K562 (cell line): Measurements from ENCODE around the gene CTXND1. TPM values are rescaled to one million over a fixed set of nuclear protein-coding genes. Genes with fewer than 3 reads are reported as not detected.
A peak's percentile ranks its signal among the peaks of the same experiment; 100 is the strongest.

Experiments
- ATAC-seq: fragments of 200-7000 bp; cut with Tn5 transposase; 3 replicates; pipeline ENCODE4 v1.9.1; 2020; ENCODE audit warnings: moderate library complexity
- BruUV-seq: library from RNA; stranded (reverse); fragments of 400-500 nt; replicated peaks from 2 replicates; lab custom pipeline; 2021; lab: Mats Ljungman, UMichigan
- CTCF ChIA-PET: fragments of 300-600 bp; formaldehyde crosslinking; extraction: SDS; loops from one replicate; lab custom pipeline; 2021; ENCODE audit warnings: low intra/inter-chr PET ratio; lab: Yijun Ruan, JAX
- POLR2A ChIA-PET: fragments of 300-600, 350-650 bp; sonication (Branson Sonifier 250); formaldehyde crosslinking; extraction: SDS; loops from one replicate; lab custom pipeline; 2021; ENCODE audit warnings: antibody characterized with exemption, inconsistent platforms; lab: Yijun Ruan, JAX
- DNase-seq, 4 experiments: peaks; one replicate each; pipeline versions ENCODE4 v3.0.0 to v3.0.0-alpha.2; 2011 to 2018; ENCODE audit warnings: low spot score in 3 of 4, mixed read lengths in 3 of 4; ENCODE audit errors: extremely low read depth in 1 of 4
- FAIRE-seq: peaks from 2 replicates; lab custom pipeline; 2011; peaks lifted over from hg19 to GRCh38; lab: Jason Lieb, UNC
- H2AFZ ChIP-seq: 2 replicates; pipeline ENCODE4 v1.6.0; 2011; ENCODE audit warnings: low read depth, low read length, control low read depth, inconsistent platforms
- H3K27ac ChIP-seq: fragments of 200-600 bp; 3 replicates; pipeline ENCODE4 v1.8.0; 2011; ENCODE audit warnings: low read depth, mild to moderate bottlenecking, control low read depth, inconsistent platforms, low read length, moderate library complexity, mixed read lengths; ENCODE audit errors: extremely low read depth
- H3K27me3 ChIP-seq, 2 experiments: fragments of 300-600 bp in 1 of 2; 2 replicates in 1 of 2; 3 replicates in 1 of 2; pipeline versions ENCODE4 v1.6.0 to v1.8.0; 2011; ENCODE audit warnings: inconsistent platforms in 2 of 2, low read length in 2 of 2, mild to moderate bottlenecking in 1 of 2, mixed read lengths in 1 of 2, moderate library complexity in 1 of 2; ENCODE audit not compliant: control insufficient read depth in 2 of 2, insufficient read depth in 2 of 2
- H3K36me3 ChIP-seq: fragments of 300-600 bp; 3 replicates; pipeline ENCODE4 v1.8.0; 2011; ENCODE audit warnings: mild to moderate bottlenecking, low read length, inconsistent platforms; ENCODE audit not compliant: control insufficient read depth, insufficient read depth
- H3K4me1 ChIP-seq, 2 experiments: fragments of 200-600 bp in 1 of 2; replicated peaks in 1 of 2; 2 replicates in 1 of 2; 3 replicates in 1 of 2; pipeline versions ENCODE4 v1.5.1 to v1.8.0; 2011; ENCODE audit warnings: inconsistent platforms in 2 of 2, low read length in 2 of 2, mild to moderate bottlenecking in 1 of 2, mixed read lengths in 1 of 2, moderate library complexity in 1 of 2; ENCODE audit not compliant: control insufficient read depth in 2 of 2, insufficient read depth in 2 of 2
- H3K4me2 ChIP-seq: 2 replicates; pipeline ENCODE4 v1.6.1; 2011; ENCODE audit warnings: low read length, control low read depth, inconsistent platforms, mixed read lengths; ENCODE audit not compliant: insufficient read depth
- H3K4me3 ChIP-seq: fragments of 200-600 bp; sonication (generic), shearing (Covaris generic); 2 replicates; pipeline ENCODE4 v1.5.1; 2016; ENCODE audit warnings: control low read depth, inconsistent platforms
- H3K79me2 ChIP-seq: fragments of 200-600 bp; 3 replicates; pipeline ENCODE4 v1.8.0; 2011; ENCODE audit warnings: low read length, inconsistent platforms; ENCODE audit not compliant: control insufficient read depth, insufficient read depth
- H3K9ac ChIP-seq, 2 experiments: 2 replicates each; pipeline versions ENCODE4 v1.6.0 to v1.6.1; 2011; ENCODE audit warnings: low read depth in 2 of 2, low read length in 2 of 2, control low read depth in 1 of 2, inconsistent platforms in 1 of 2, mild to moderate bottlenecking in 1 of 2, mixed read lengths in 1 of 2; ENCODE audit not compliant: insufficient read depth in 1 of 2
- H3K9me1 ChIP-seq: one replicate; pipeline ENCODE4 v1.6.0; 2011; ENCODE audit warnings: inconsistent platforms, mild to moderate bottlenecking, low read length, moderate library complexity; ENCODE audit not compliant: control insufficient read depth, insufficient read depth
- H3K9me3 ChIP-seq: replicated peaks from 2 replicates; pipeline ENCODE4 v1.5.1; 2011; ENCODE audit warnings: low read depth, low read length, inconsistent platforms; ENCODE audit not compliant: control insufficient read depth, insufficient read depth
- H4K20me1 ChIP-seq: replicated peaks from 2 replicates; pipeline ENCODE4 v1.6.1; 2011; ENCODE audit warnings: low read length, inconsistent platforms, mixed read lengths; ENCODE audit not compliant: control insufficient read depth, insufficient read depth
- HSF4 ChIP-seq: fragments of 250-450 bp; sonication (Bioruptor Pico); IDR thresholded peaks from 2 replicates; pipeline ENCODE4 v2.1.2; 2022; ENCODE audit warnings: mild to moderate bottlenecking, moderate library complexity, borderline replicate concordance
- KHSRP ChIP-seq: fragments of 450-650 bp; IDR thresholded peaks from 2 replicates; pipeline ENCODE4 v1.6.1; 2017
- RREB1 ChIP-seq: fragments of 250-450 bp; sonication (Bioruptor Pico); IDR thresholded peaks from 2 replicates; pipeline ENCODE4 v1.4.0; 2020
- SLC30A9 ChIP-seq: fragments of 250-450 bp; sonication (Bioruptor Pico); IDR thresholded peaks from 2 replicates; pipeline ENCODE4 v1.8.0; 2022; ENCODE audit warnings: mild to moderate bottlenecking, moderate library complexity
- UBTF ChIP-seq, 2 experiments: IDR thresholded peaks; 2 replicates each; pipeline ENCODE4 v1.6.1; 2012; ENCODE audit warnings: improper control_type of control experiment in 2 of 2, low read depth in 2 of 2, low read length in 2 of 2, borderline replicate concordance in 1 of 2
- ZMIZ1 ChIP-seq, 2 experiments: fragments of 150-350 bp in 1 of 2; IDR thresholded peaks; 2 replicates each; pipeline ENCODE4 v1.6.1; 2012 to 2016; ENCODE audit warnings: low read depth in 2 of 2, low read length in 2 of 2, mild to moderate bottlenecking in 1 of 2, moderate library complexity in 1 of 2
- WGBS: fragments of 100-300 bp; shearing (Covaris generic); methylation state at CpG from one replicate; pipeline ENCODE4 v1.1.6; 2016; ENCODE audit warnings: low coverage, mixed read lengths; ENCODE audit not compliant: insufficient coverage; ENCODE audit errors: missing lambda C conversion rate; 5-methylcytosine and 5-hydroxymethylcytosine counted together
- in situ Hi-C: fragments of 300-500 bp; cut with MboI; formaldehyde crosslinking; loops from 4 replicates; pipeline ENCODE4 v1.15.0; 2018; ENCODE audit warnings: inconsistent platforms, mixed read lengths
- intact Hi-C: fragments of 100-400 bp; cut with micrococcal nuclease; formaldehyde crosslinking; loops from 2 replicates; pipeline ENCODE4 v1.14.2; 2022
- polyA plus RNA-seq, 8 experiments: library from polyadenylated mRNA; depleted of rRNA in 4 of 8; stranded (reverse) in 5 of 8; unstranded in 3 of 8; fragments of >200 nt; fragmentation: Nextera tagmentation in 2 of 8; fragmentation: Illumina TruSeq in 1 of 8; extraction: Ambion mirVana in 2 of 8; extraction: Trizol in 1 of 8; gene quantifications; 2 replicates each; pipeline versions ENCODE4 v1.2.1 to v1.2.3, GENCODE V29; 2011 to 2014; ENCODE audit warnings: inconsistent platforms in 1 of 8, missing spikeins in 1 of 8
- total RNA-seq, 7 experiments: library from RNA; depleted of rRNA in 6 of 7; stranded (reverse); fragments of >200 nt in 6 of 7; fragmentation: Illumina TruSeq in 2 of 7; extraction: Trizol in 2 of 7; gene quantifications; 2 replicates each; pipeline versions ENCODE4 v1.2.1 to v1.2.3, GENCODE V29; 2011 to 2021; ENCODE audit warnings: low replicate concordance in 1 of 7

The CTXND1 gene
- total and polyA plus RNA-seq, 9 of the 15 experiments (the other 6 are each of a cell fraction or from before 2014, with no cell fraction given): 0.04 TPM; not detected in 7

GRCh38 chr15:80159301-80159700, 92.7 kb downstream of the CTXND1 start (continued):
- no peak for TF ChIP-seq ZMIZ1 (IDR thresholded peaks at IDR 0.05; ENCODE audit: low read depth in 2 of 2, low read length in 2 of 2)
- TF ChIP-seq, all 486 proteins: peak for 0

GRCh38 chr15:80157215-80157614, 94.8 kb downstream of the CTXND1 start:
- no peak for FAIRE-seq
- intact Hi-C loops (loop anchor here (2.0 to 10.0 kb wide), 2 partner anchors 234 to 262 kb away; partner anchors contain the start of gene MTHFS), in situ Hi-C loops (loop anchor here (5.0 to 25.0 kb wide), 2 partner anchors 90 to 270 kb away; partner anchors contain the start of gene MTHFS)
- H3K9me3 ChIP-seq: no peaks in the 10 kb centered on the region
- no peak overlapping the region for H2AFZ ChIP-seq
- peaks cover 65% of the 10 kb centered on the region for H3K36me3 ChIP-seq
- DNase-seq: no peak
- H3K9ac ChIP-seq: peak overlapping the region in 1 of 2 experiments; percentile 4; a peak in 1 of 4 replicates
- no TSS peak for BruUV-seq
- H3K79me2 ChIP-seq: peaks cover 33% of the 10 kb centered on the region
- CTCF ChIA-PET: no interaction called here
- no peak overlapping the region for H3K27ac ChIP-seq
- POLR2A ChIA-PET: interaction anchor here (0.9 to 1.6 kb wide), 3 partner anchors 16 to 73 kb away, joined by 3 to 4 read pairs (median 3); no protein-coding TSS in a partner anchor
- H3K4me2 ChIP-seq: no peak overlapping the region
- no peaks in the 10 kb centered on the region for H3K27me3 ChIP-seq
- H4K20me1 ChIP-seq: no peaks in the 10 kb centered on the region
- H3K4me1 ChIP-seq: peaks cover 43 to 51% of the 10 kb centered on the region in 2 experiments
- no peak overlapping the region for H3K4me3 ChIP-seq
- H3K9me1 ChIP-seq: peaks cover 4% of the 10 kb centered on the region
- no peak for ATAC-seq
- 94% methylated on average over 5 of the region's 5 CpGs for WGBS
- no peak for TF ChIP-seq UBTF (IDR thresholded peaks at IDR 0.05; ENCODE audit: borderline replicate concordance in 1 of 2, low read depth in 2 of 2, low read length in 2 of 2)
- TF ChIP-seq RREB1 (CRISPR knock-in tag): no peak
- no peak for TF ChIP-seq SLC30A9 (CRISPR knock-in tag)
- no peak for TF ChIP-seq HSF4 (CRISPR knock-in tag)
- no peak for TF ChIP-seq KHSRP
